Ishikawa (cell line): Measurements from ENCODE around the gene PI4K2A.

ENCODE experiments used
- CEBPB ChIP-seq: IDR thresholded peaks from 2 replicates; pipeline ENCODE4 v1.6.1; 2012
- CREB1 ChIP-seq: IDR thresholded peaks from 2 replicates; pipeline ENCODE4 v1.6.1; 2012; ENCODE audit warnings: low read depth
- EGR1 ChIP-seq: IDR thresholded peaks from 2 replicates; pipeline ENCODE4 v1.6.1; 2012
- EP300 ChIP-seq: IDR thresholded peaks from 2 replicates; pipeline ENCODE4 v1.6.1; 2012; ENCODE audit warnings: borderline replicate concordance
- FOXM1 ChIP-seq: IDR thresholded peaks from 2 replicates; pipeline ENCODE4 v1.6.1; 2012; ENCODE audit warnings: low read depth, borderline replicate concordance
- NFIC ChIP-seq: IDR thresholded peaks from 2 replicates; pipeline ENCODE4 v1.6.1; 2012
- RAD21 ChIP-seq: IDR thresholded peaks from 2 replicates; pipeline ENCODE4 v1.6.1; 2012; ENCODE audit warnings: low read depth
- TAF1 ChIP-seq: IDR thresholded peaks from 2 replicates; pipeline ENCODE4 v1.6.1; 2012; ENCODE audit warnings: low read depth, mild to moderate bottlenecking
- TCF12 ChIP-seq: IDR thresholded peaks from 2 replicates; pipeline ENCODE4 v1.6.1; 2012; ENCODE audit warnings: low read depth
- TEAD4 ChIP-seq: IDR thresholded peaks from 2 replicates; pipeline ENCODE4 v1.6.1; 2012
- YY1 ChIP-seq: IDR thresholded peaks from 2 replicates; pipeline ENCODE4 v1.6.1; 2012; ENCODE audit warnings: low read depth
- ZBTB7A ChIP-seq: IDR thresholded peaks from 2 replicates; pipeline ENCODE4 v1.6.1; 2012; ENCODE audit warnings: low read depth
- TF ChIP-seq, protein P1 (sequence below): IDR thresholded peaks from 2 replicates; pipeline ENCODE4 v1.6.1; 2012
- TF ChIP-seq, protein P2 (sequence below): IDR thresholded peaks from 2 replicates; pipeline ENCODE4 v1.6.1; 2012; ENCODE audit warnings: low read depth, mild to moderate bottlenecking
- TF ChIP-seq, protein P3 (sequence below): IDR thresholded peaks from 2 replicates; pipeline ENCODE4 v1.6.1; 2012

The PI4K2A gene

DNA sequence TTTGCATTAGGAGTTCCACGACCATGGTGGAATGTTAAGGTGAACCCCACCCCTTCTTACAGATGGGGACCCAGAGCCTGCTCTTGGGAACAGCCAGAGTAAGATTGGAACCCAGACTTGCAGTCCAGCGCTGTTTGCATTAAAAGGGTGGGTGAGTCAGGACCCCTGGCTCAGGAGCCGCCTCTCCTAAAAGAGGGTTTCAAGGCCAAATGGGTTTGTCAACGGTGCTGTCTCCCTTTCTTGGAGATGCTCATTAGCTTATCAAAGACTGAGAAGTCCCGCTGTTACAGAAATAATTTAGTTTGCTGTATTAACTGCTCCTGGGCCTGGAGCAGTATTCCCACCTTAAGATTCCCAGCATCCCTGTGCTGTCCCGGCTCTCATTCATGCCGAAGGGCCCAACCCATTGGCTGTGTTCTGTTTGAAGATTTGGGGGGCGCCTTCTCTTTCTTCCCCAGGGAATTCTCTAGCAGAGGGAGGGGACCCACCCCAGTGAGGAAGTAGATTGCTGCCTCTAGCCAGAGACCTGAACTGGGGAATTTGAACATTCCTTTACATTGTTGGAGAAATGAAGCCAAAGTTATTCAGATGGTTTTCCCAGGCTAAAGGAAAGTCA lies 74.9 kb downstream of the PI4K2A start:
- TF ChIP-seq RAD21 (no peak), CEBPB (no peak), NFIC (no peak), EGR1 (no peak), TEAD4 (no peak), YY1 (no peak), TCF12 (no peak), CREB1 (no peak), FOXM1 (no peak), EP300 (no peak), ZBTB7A (no peak), TAF1 (no peak)
- TF ChIP-seq, protein P1, sequence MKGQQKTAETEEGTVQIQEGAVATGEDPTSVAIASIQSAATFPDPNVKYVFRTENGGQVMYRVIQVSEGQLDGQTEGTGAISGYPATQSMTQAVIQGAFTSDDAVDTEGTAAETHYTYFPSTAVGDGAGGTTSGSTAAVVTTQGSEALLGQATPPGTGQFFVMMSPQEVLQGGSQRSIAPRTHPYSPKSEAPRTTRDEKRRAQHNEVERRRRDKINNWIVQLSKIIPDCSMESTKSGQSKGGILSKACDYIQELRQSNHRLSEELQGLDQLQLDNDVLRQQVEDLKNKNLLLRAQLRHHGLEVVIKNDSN, result no peak
- TF ChIP-seq, protein P2, sequence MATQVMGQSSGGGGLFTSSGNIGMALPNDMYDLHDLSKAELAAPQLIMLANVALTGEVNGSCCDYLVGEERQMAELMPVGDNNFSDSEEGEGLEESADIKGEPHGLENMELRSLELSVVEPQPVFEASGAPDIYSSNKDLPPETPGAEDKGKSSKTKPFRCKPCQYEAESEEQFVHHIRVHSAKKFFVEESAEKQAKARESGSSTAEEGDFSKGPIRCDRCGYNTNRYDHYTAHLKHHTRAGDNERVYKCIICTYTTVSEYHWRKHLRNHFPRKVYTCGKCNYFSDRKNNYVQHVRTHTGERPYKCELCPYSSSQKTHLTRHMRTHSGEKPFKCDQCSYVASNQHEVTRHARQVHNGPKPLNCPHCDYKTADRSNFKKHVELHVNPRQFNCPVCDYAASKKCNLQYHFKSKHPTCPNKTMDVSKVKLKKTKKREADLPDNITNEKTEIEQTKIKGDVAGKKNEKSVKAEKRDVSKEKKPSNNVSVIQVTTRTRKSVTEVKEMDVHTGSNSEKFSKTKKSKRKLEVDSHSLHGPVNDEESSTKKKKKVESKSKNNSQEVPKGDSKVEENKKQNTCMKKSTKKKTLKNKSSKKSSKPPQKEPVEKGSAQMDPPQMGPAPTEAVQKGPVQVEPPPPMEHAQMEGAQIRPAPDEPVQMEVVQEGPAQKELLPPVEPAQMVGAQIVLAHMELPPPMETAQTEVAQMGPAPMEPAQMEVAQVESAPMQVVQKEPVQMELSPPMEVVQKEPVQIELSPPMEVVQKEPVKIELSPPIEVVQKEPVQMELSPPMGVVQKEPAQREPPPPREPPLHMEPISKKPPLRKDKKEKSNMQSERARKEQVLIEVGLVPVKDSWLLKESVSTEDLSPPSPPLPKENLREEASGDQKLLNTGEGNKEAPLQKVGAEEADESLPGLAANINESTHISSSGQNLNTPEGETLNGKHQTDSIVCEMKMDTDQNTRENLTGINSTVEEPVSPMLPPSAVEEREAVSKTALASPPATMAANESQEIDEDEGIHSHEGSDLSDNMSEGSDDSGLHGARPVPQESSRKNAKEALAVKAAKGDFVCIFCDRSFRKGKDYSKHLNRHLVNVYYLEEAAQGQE, result no peak
- TF ChIP-seq, protein P3, sequence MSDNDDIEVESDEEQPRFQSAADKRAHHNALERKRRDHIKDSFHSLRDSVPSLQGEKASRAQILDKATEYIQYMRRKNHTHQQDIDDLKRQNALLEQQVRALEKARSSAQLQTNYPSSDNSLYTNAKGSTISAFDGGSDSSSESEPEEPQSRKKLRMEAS, result no peak

GRCh38 chr10:97717627-97718026 lies 77.2 kb downstream of the PI4K2A start:
- TF ChIP-seq FOXM1 (no peak), CEBPB (no peak), YY1 (no peak), TEAD4 (no peak), EGR1 (no peak), RAD21 (no peak), NFIC (no peak), TAF1 (no peak), CREB1 (no peak)
- TF ChIP-seq, protein P3, result no peak
- TF ChIP-seq, protein P2, result no peak

- TF ChIP-seq RAD21 (no peak), YY1 (no peak), CEBPB (no peak), TEAD4 (no peak), EGR1 (no peak), FOXM1 (no peak), TCF12 (no peak), EP300 (no peak), NFIC (no peak)
- TF ChIP-seq, protein P1, result no peak
- TF ChIP-seq, protein P3, result no peak
- TF ChIP-seq, protein P2, result no peak
Measured at GRCh38 chr10:97718178-97718577, 77.7 kb downstream of the PI4K2A start.

- no peak for TF ChIP-seq FOXM1
- TF ChIP-seq, protein P1, result peak; percentile 80
- TF ChIP-seq ZBTB7A, result no peak
- peak; percentile 95 for TF ChIP-seq CEBPB
- TF ChIP-seq YY1, result 0 out of 2 replicates have a peak, but pooled peaks have one; percentile 33
- TF ChIP-seq TAF1, result no peak
- TF ChIP-seq CREB1, result no peak
- TF ChIP-seq NFIC, result peak; percentile 82
- peak; percentile 62; the same call in 1 of the 2 replicates for TF ChIP-seq TCF12
- peak; percentile 74 for TF ChIP-seq TEAD4
- TF ChIP-seq, protein P3, result peak; percentile 92
- no peak; the same call in 1 of the 2 replicates for TF ChIP-seq EP300
- no peak for TF ChIP-seq EGR1
- TF ChIP-seq RAD21, result no peak
- TF ChIP-seq, protein P2, result no peak
Measured at GRCh38 chr10:97718659-97719142, 78.2 kb downstream of the PI4K2A start.
